ENCODE measurements around the gene PRKAG2.
"Not testable (repeated sequence)": the region's sequence is repeated elsewhere in the genome, so short reads cannot be mapped to it uniquely, and the experiment has no call there.

PRKAG2 gene

GRCh38 chr7:151575410-151575809 is 301.5 kb downstream of the PRKAG2 start:
- CTCF ChIA-PET, result interaction anchor here (1.0 to 3.3 kb wide), 3 partner anchors 13 to 184 kb away, joined by 4 to 14 read pairs (median 5); no protein-coding TSS in a partner anchor
- POLR2A ChIA-PET, result no interaction called here
- no peak for DNase-seq (ENCODE audit: extremely low spot score)
- no peak for TF ChIP-seq CTCF (IDR thresholded peaks at IDR 0.05; ENCODE audit: control extremely low read depth, extremely low read depth, low read depth, missing control alignments)

- CTCF ChIA-PET, result interaction anchor here (1.6 kb wide), 1 partner anchor 10 kb away, joined by 4 read pairs; no protein-coding TSS in a partner anchor
- DNase-seq (ENCODE audit: extremely low spot score); POLR2A ChIA-PET: not testable (repeated sequence)
Observed at GRCh38 chr7:151573046-151573445, 303.9 kb downstream of the PRKAG2 start.

- TF ChIP-seq CTCF (IDR thresholded peaks at IDR 0.05; ENCODE audit: control extremely low read depth, extremely low read depth, low read depth, missing control alignments), result no peak
- no peak for DNase-seq (ENCODE audit: extremely low spot score)
- ChIA-PET CTCF (interaction anchor here (1.6 kb wide), 1 partner anchor 9 kb away, joined by 4 read pairs; no protein-coding TSS in a partner anchor), POLR2A (no interaction called here)
Observed at GRCh38 chr7:151572136-151572535, 304.8 kb downstream of the PRKAG2 start.

DNA sequence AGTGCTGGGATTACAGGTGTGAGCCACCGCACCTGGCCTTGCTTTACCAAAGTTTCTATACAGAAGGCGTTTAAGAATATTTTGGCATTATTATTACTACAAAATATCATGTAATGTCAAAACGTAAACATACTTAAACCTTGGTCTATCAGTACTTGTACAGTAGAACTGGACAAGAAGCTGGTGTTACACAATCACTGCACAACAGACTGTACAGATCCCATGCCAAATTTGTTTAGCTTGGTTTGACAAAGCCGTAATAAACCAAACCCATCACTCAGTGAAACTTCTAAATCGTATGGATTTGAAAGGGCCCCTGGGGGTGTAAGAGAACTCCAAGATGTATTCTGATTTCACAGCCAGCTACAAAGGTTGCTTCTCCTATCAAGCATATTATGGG is 305.4 kb downstream of the PRKAG2 start:
- POLR2A ChIA-PET, result no interaction called here
- CTCF ChIA-PET, result interaction anchor here (0.9 kb wide), 1 partner anchor 187 kb away, joined by 3 read pairs; no protein-coding TSS in a partner anchor
- DNase-seq (ENCODE audit: extremely low spot score), result no peak
- TF ChIP-seq CTCF (IDR thresholded peaks at IDR 0.05; ENCODE audit: control extremely low read depth, extremely low read depth, low read depth, missing control alignments), result no peak

DNA sequence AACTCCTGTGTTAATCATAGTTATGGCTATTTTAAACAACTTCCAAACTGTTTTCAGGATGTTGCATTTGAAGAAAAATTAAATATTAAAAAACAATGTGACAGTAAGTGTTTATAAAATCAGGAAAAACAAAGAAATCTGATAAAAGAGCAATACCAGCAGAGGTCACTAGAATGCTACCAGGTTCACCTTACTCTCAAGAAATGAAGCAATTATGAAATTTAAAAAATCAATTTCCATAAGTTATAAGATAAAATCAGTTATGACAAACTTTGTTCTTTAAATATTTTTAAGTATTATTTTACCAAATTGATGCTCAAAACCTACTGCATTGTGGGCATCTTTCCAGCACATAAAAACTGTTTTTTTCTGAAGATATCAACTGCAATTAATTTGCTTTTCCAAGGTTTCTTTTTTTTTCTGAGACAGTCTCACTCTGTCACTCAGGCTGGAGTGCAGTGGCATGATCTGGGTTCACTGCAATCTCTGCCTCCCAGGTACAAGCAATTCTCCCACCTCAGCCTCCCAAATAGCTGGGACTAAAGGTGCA is 306.5 kb downstream of the PRKAG2 start:
- CTCF ChIA-PET, result interaction anchor here (0.9 kb wide), 1 partner anchor 188 kb away, joined by 3 read pairs; no protein-coding TSS in a partner anchor
- POLR2A ChIA-PET, result no interaction called here
- TF ChIP-seq CTCF (IDR thresholded peaks at IDR 0.05; ENCODE audit: control extremely low read depth, extremely low read depth, low read depth, missing control alignments), result peak; percentile 46
- DNase-seq (ENCODE audit: extremely low spot score), result no peak

DNA sequence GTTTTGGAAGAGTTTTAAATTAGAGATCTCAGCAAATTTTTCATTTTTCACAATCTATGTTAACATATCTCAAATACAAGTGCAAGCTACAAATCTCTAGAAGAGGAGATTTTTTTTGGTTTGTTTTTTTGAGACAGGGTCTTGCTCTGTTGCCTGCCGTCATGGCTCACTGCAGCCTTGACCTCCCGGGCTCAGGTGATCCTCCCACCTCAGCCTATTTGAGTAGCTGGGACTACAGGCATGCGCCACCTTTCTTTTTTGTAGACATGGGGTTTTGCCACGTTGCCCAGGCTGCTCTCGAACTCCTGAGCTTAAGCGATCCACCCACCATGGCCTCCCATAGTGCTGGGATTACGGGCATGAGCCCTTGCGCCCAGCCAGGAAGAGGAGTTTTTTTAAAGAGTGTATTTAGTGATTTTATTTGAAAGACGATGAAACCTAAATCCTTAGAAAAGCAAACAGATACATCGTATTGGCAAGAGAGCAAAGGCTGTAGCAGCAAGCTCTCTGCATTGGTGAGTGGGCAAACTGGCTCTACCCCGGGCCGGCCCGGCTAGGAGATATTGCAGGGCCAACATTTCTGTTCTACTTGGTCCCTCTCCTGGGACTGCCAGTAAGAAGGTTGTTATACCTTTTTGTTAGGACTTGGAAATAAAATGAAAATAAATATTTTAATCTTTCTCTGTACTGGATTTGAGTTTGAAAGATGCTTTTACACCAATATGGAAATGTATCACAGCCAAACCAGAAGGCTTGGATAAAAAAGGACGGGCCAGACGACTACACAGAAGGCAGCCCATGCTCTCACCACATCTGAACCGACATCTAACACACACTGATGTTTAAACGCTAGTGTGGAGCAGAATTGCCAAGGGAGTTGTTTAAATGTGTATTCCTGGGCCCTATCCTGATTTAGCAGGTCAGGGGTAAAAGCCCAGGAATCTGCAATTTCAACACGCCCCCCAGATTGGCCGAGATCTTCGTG is 307.7 kb downstream of the PRKAG2 start:
- no peak for TF ChIP-seq CTCF (IDR thresholded peaks at IDR 0.05; ENCODE audit: control extremely low read depth, extremely low read depth, low read depth, missing control alignments)
- no peak for DNase-seq (ENCODE audit: extremely low spot score)
- ChIA-PET POLR2A (no interaction called here), CTCF (no interaction called here)

GRCh38 chr7:151566897-151567320 is 310.0 kb downstream of the PRKAG2 start:
- CTCF ChIA-PET, result interaction anchor here (2.4 kb wide), 1 partner anchor 193 kb away, joined by 5 read pairs; no protein-coding TSS in a partner anchor
- POLR2A ChIA-PET, result no interaction called here
- TF ChIP-seq CTCF (IDR thresholded peaks at IDR 0.05; ENCODE audit: control extremely low read depth, extremely low read depth, low read depth, missing control alignments), result no peak
- no peak for DNase-seq (ENCODE audit: extremely low spot score)
